Pericardium fibroblast (primary cell): ENCODE measurements around the gene DDOST. TPM values are rescaled to one million over a fixed set of nuclear protein-coding genes. Genes with fewer than 3 reads are reported as not detected.

Experiments
- total RNA-seq: library from RNA; depleted of rRNA; stranded (reverse); fragments of >200 nt; gene quantifications from 2 replicates; pipeline ENCODE4 v1.2.3, GENCODE V29; 2015

DDOST gene
- 275 and 357 TPM in 2 replicates for total RNA-seq

GRCh38 chr1:20661207-20662109 lies at the start of gene DDOST:
TSS of gene DDOST (minus strand) at chr1:20661369. CDS start at chr1:20661350, 19 bp downstream.

GRCh38 chr1:20633190-20634064 lies 27.7 kb downstream of the DDOST start, which contains the start of gene PINK1:
TSS of gene PINK1 (plus strand) at chr1:20633458. CDS start at chr1:20633549, 91 bp downstream.

Other genes starting within 250 kb of the DDOST start
- 5.1 and 6.9 TPM in 2 replicates for gene CAMK2N1, start 175.2 kb downstream of the DDOST start, total RNA-seq
- gene MUL1, start 153.2 kb downstream of the DDOST start, total RNA-seq, result 23.1 and 33.5 TPM in 2 replicates
- gene FAM43B, start 108.8 kb downstream of the DDOST start, total RNA-seq, result 0.12 and 0.77 TPM in 2 replicates
- gene CDA, start 72.3 kb downstream of the DDOST start, total RNA-seq, result 1.5 and 2.2 TPM in 2 replicates
- 67.8 and 68.7 TPM in 2 replicates for gene PINK1, start 27.9 kb downstream of the DDOST start, total RNA-seq
- 0.35 and 0.60 TPM in 2 replicates for gene KIF17, start 56.6 kb upstream of the DDOST start, total RNA-seq
- 0.26 and 0.58 TPM in 2 replicates for gene SH2D5, start 71.3 kb upstream of the DDOST start, total RNA-seq
- 107 and 115 TPM in 2 replicates for gene HP1BP3, start 125.9 kb upstream of the DDOST start, total RNA-seq